Ishikawa (cell line): ENCODE data around the gene AFF4.

Source experiments
- CEBPB ChIP-seq: IDR thresholded peaks from 2 replicates; pipeline ENCODE4 v1.6.1; 2012
- CREB1 ChIP-seq: IDR thresholded peaks from 2 replicates; pipeline ENCODE4 v1.6.1; 2012; ENCODE audit warnings: low read depth
- EGR1 ChIP-seq: IDR thresholded peaks from 2 replicates; pipeline ENCODE4 v1.6.1; 2012
- EP300 ChIP-seq: IDR thresholded peaks from 2 replicates; pipeline ENCODE4 v1.6.1; 2012; ENCODE audit warnings: borderline replicate concordance
- FOXM1 ChIP-seq: IDR thresholded peaks from 2 replicates; pipeline ENCODE4 v1.6.1; 2012; ENCODE audit warnings: low read depth, borderline replicate concordance
- NFIC ChIP-seq: IDR thresholded peaks from 2 replicates; pipeline ENCODE4 v1.6.1; 2012
- RAD21 ChIP-seq: IDR thresholded peaks from 2 replicates; pipeline ENCODE4 v1.6.1; 2012; ENCODE audit warnings: low read depth
- REST ChIP-seq: IDR thresholded peaks from 2 replicates; pipeline ENCODE4 v1.6.1; 2012; ENCODE audit warnings: low read depth, mild to moderate bottlenecking
- TAF1 ChIP-seq: IDR thresholded peaks from 2 replicates; pipeline ENCODE4 v1.6.1; 2012; ENCODE audit warnings: low read depth, mild to moderate bottlenecking
- TCF12 ChIP-seq: IDR thresholded peaks from 2 replicates; pipeline ENCODE4 v1.6.1; 2012; ENCODE audit warnings: low read depth
- TEAD4 ChIP-seq: IDR thresholded peaks from 2 replicates; pipeline ENCODE4 v1.6.1; 2012
- YY1 ChIP-seq: IDR thresholded peaks from 2 replicates; pipeline ENCODE4 v1.6.1; 2012; ENCODE audit warnings: low read depth
- ZBTB7A ChIP-seq: IDR thresholded peaks from 2 replicates; pipeline ENCODE4 v1.6.1; 2012; ENCODE audit warnings: low read depth
- TF ChIP-seq, protein P1 (sequence below): IDR thresholded peaks from 2 replicates; pipeline ENCODE4 v1.6.1; 2012
- TF ChIP-seq, protein P2 (sequence below): IDR thresholded peaks from 2 replicates; pipeline ENCODE4 v1.6.1; 2012

AFF4 gene, protein sequence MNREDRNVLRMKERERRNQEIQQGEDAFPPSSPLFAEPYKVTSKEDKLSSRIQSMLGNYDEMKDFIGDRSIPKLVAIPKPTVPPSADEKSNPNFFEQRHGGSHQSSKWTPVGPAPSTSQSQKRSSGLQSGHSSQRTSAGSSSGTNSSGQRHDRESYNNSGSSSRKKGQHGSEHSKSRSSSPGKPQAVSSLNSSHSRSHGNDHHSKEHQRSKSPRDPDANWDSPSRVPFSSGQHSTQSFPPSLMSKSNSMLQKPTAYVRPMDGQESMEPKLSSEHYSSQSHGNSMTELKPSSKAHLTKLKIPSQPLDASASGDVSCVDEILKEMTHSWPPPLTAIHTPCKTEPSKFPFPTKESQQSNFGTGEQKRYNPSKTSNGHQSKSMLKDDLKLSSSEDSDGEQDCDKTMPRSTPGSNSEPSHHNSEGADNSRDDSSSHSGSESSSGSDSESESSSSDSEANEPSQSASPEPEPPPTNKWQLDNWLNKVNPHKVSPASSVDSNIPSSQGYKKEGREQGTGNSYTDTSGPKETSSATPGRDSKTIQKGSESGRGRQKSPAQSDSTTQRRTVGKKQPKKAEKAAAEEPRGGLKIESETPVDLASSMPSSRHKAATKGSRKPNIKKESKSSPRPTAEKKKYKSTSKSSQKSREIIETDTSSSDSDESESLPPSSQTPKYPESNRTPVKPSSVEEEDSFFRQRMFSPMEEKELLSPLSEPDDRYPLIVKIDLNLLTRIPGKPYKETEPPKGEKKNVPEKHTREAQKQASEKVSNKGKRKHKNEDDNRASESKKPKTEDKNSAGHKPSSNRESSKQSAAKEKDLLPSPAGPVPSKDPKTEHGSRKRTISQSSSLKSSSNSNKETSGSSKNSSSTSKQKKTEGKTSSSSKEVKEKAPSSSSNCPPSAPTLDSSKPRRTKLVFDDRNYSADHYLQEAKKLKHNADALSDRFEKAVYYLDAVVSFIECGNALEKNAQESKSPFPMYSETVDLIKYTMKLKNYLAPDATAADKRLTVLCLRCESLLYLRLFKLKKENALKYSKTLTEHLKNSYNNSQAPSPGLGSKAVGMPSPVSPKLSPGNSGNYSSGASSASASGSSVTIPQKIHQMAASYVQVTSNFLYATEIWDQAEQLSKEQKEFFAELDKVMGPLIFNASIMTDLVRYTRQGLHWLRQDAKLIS

GRCh38 chr5:132963171-132964104, at the start of gene AFF4:
AFF4 (minus strand) TSS chr5:132963634; CDS start chr5:132937189, 26,445 bp downstream.
- TF ChIP-seq ZBTB7A (peak; percentile 97), CREB1 (peak; percentile 33; the same call in 1 of the 2 replicates), TEAD4 (no peak; the same call in 1 of the 2 replicates), EP300 (no peak; the same call in 1 of the 2 replicates), NFIC (no peak), RAD21 (no peak), REST (no peak), FOXM1 (no peak), TAF1 (peak; percentile 81), EGR1 (peak; percentile 86), YY1 (no peak; the same call in 1 of the 2 replicates), CEBPB (no peak), TCF12 (peak; percentile 50)
- TF ChIP-seq, protein P1, sequence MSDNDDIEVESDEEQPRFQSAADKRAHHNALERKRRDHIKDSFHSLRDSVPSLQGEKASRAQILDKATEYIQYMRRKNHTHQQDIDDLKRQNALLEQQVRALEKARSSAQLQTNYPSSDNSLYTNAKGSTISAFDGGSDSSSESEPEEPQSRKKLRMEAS, result peak; percentile 81
- TF ChIP-seq, protein P2, sequence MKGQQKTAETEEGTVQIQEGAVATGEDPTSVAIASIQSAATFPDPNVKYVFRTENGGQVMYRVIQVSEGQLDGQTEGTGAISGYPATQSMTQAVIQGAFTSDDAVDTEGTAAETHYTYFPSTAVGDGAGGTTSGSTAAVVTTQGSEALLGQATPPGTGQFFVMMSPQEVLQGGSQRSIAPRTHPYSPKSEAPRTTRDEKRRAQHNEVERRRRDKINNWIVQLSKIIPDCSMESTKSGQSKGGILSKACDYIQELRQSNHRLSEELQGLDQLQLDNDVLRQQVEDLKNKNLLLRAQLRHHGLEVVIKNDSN, result peak; percentile 100

DNA sequence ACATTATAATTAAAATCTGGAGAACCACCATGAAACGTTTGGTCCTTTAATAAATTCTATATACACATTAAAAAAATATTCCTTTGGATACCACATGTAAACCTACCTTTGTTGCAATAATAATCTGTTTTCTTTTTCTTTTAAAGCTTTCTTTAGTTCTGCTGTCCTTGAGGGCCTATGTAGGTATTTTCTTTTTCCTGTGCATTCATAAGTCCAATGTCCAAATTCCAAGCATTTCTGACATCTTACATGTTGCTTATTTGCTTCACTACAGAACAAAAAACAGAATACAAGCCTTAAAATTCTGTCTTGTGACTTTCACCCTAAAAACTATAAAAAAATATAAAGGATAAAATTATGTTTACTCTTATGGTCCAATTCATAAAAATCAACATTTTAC, 43.2 kb upstream of the AFF4 start:
- TF ChIP-seq TCF12 (no peak), NFIC (no peak), TAF1 (no peak), ZBTB7A (no peak), TEAD4 (no peak), RAD21 (no peak), FOXM1 (no peak), CEBPB (no peak), EP300 (no peak), CREB1 (no peak), REST (no peak), YY1 (no peak), EGR1 (no peak)
- TF ChIP-seq, protein P1, result no peak
- TF ChIP-seq, protein P2, result no peak

GRCh38 chr5:132999246-132999645, 35.8 kb upstream of the AFF4 start:
- TF ChIP-seq EGR1, result no peak
- TF ChIP-seq TEAD4, result no peak
- no peak for TF ChIP-seq ZBTB7A
- no peak for TF ChIP-seq EP300
- TF ChIP-seq REST, result no peak
- TF ChIP-seq RAD21, result no peak
- TF ChIP-seq CEBPB, result no peak
- TF ChIP-seq, protein P2, result no peak
- TF ChIP-seq, protein P1, result no peak
- TF ChIP-seq YY1, result no peak
- no peak for TF ChIP-seq FOXM1
- no peak for TF ChIP-seq TCF12
- TF ChIP-seq TAF1, result no peak
- TF ChIP-seq NFIC, result no peak
